Natural killer cell treated with Interleukin-12 subunit alpha and Interleukin-12 subunit beta and Interleukin-15 and Interleukin-18, amount 100 ng/mL, for 72 hours (primary cell): Measurements from ENCODE around the gene PPP2R5A. TPM values are rescaled to one million over a fixed set of nuclear protein-coding genes. Genes with fewer than 3 reads are reported as not detected.
"Not testable (repeated sequence)": the region's sequence is repeated elsewhere in the genome, so short reads cannot be mapped to it uniquely, and the experiment has no call there.

Experiments
- ATAC-seq, 2 donors: fragments of 150-1000 bp; cut with Tn5 transposase in 1 of 2; sonication (Bioruptor Pico), chemical (Tn5 transposase) in 1 of 2; 2 replicates each; pipeline ENCODE4 v1.10.0; 2021
- DNase-seq: peaks from one replicate; pipeline ENCODE4 v3.0.0; 2022; ENCODE audit warnings: low spot score
- H3K27ac Mint-ChIP-seq, 2 donors: 1 replicate in 1 of 2; 2 replicates in 1 of 2; pipeline ENCODE4 v1.8.0; 2022; ENCODE audit warnings: mixed read lengths in 2 of 2, mild to moderate bottlenecking in 1 of 2, moderate library complexity in 1 of 2
- H3K27me3 Mint-ChIP-seq, 2 donors: 1 replicate in 1 of 2; 2 replicates in 1 of 2; pipeline ENCODE4 v1.8.0; 2022; ENCODE audit warnings: mixed read lengths in 2 of 2
- H3K36me3 Mint-ChIP-seq: one replicate; pipeline ENCODE4 v1.8.0; 2022; ENCODE audit warnings: mixed read lengths
- H3K4me1 Mint-ChIP-seq, 2 donors: 1 replicate in 1 of 2; 2 replicates in 1 of 2; pipeline ENCODE4 v1.8.0; 2022; ENCODE audit warnings: low read depth in 2 of 2, mixed read lengths in 2 of 2, mild to moderate bottlenecking in 1 of 2
- H3K4me3 Mint-ChIP-seq: one replicate; pipeline ENCODE4 v1.8.0; 2022; ENCODE audit warnings: mixed read lengths
- H3K9me3 Mint-ChIP-seq: 2 replicates; pipeline ENCODE4 v1.8.0; 2022; ENCODE audit warnings: mixed read lengths
- total RNA-seq, 2 donors: library from RNA; stranded (reverse); gene quantifications; one replicate each; pipeline ENCODE4 v1.2.3, GENCODE V29; 2022

PPP2R5A gene
- total RNA-seq, 2 donors from 2014 or later, result 32.7 to 37.6 TPM

- DNase-seq, result no peak
- ATAC-seq, result no peak
- H3K9me3 Mint-ChIP-seq, result no peaks in the 10 kb centered on the region
- H3K4me3 Mint-ChIP-seq, result peak overlapping the region; percentile 1
- no peaks in the 10 kb centered on the region for H3K27me3 Mint-ChIP-seq
- H3K4me1 Mint-ChIP-seq, result peaks cover 45 to 56% of the 10 kb centered on the region in 2 donors
- H3K36me3 Mint-ChIP-seq, result no peaks in the 10 kb centered on the region
- peak overlapping the region in 1 of 2 donors; percentile 1 for H3K27ac Mint-ChIP-seq
Observed at GRCh38 chr1:212294983-212295382, 9.8 kb downstream of the PPP2R5A start.

GRCh38 chr1:212295579-212295978, 10.4 kb downstream of the PPP2R5A start:
- Mint-ChIP-seq H3K9me3 (no peaks in the 10 kb centered on the region), H3K27ac (peak overlapping the region; percentile 0 to 1), H3K36me3 (no peaks in the 10 kb centered on the region), H3K4me1 (peaks cover 43 to 50% of the 10 kb centered on the region in 2 donors), H3K27me3 (no peaks in the 10 kb centered on the region), H3K4me3 (peak overlapping the region; percentile 1)
- ATAC-seq (peak in 1 of 2 donors; percentile 43), DNase-seq (no peak)

- Mint-ChIP-seq H3K36me3 (no peaks in the 10 kb centered on the region), H3K9me3 (no peaks in the 10 kb centered on the region), H3K27me3 (no peaks in the 10 kb centered on the region), H3K4me3 (no peak overlapping the region), H3K27ac (no peak overlapping the region), H3K4me1 (peaks cover 32 to 42% of the 10 kb centered on the region in 2 donors)
- ATAC-seq (no peak), DNase-seq (no peak)
Observed at GRCh38 chr1:212297338-212297737, 12.1 kb downstream of the PPP2R5A start.

- Mint-ChIP-seq H3K27ac (no peak overlapping the region), H3K4me1 (peaks cover 32 to 38% of the 10 kb centered on the region in 2 donors), H3K36me3 (no peaks in the 10 kb centered on the region), H3K27me3 (no peaks in the 10 kb centered on the region), H3K4me3 (no peak overlapping the region), H3K9me3 (no peaks in the 10 kb centered on the region)
- no peak for DNase-seq
- ATAC-seq, result no peak
Observed at GRCh38 chr1:212301580-212301979, 16.4 kb downstream of the PPP2R5A start.

- Mint-ChIP-seq H3K4me1 (peaks cover 38 to 48% of the 10 kb centered on the region in 2 donors), H3K27ac (peak overlapping the region in 1 of 2 donors; percentile 35), H3K27me3 (no peaks in the 10 kb centered on the region), H3K9me3 (no peaks in the 10 kb centered on the region), H3K4me3 (no peak overlapping the region), H3K36me3 (no peaks in the 10 kb centered on the region)
- no peak for DNase-seq
- ATAC-seq, result no peak
Observed at GRCh38 chr1:212302745-212303383, 17.7 kb downstream of the PPP2R5A start.

GRCh38 chr1:212305342-212305741, 20.1 kb downstream of the PPP2R5A start:
- no peak overlapping the region for H3K27ac Mint-ChIP-seq
- ATAC-seq (no peak), DNase-seq (no peak)
- peaks cover 10% of the 10 kb centered on the region for H3K36me3 Mint-ChIP-seq
- no peak overlapping the region for H3K4me3 Mint-ChIP-seq
- H3K9me3 Mint-ChIP-seq, result no peaks in the 10 kb centered on the region
- no peaks in the 10 kb centered on the region for H3K27me3 Mint-ChIP-seq
- H3K4me1 Mint-ChIP-seq, result peaks cover 49 to 72% of the 10 kb centered on the region in 2 donors

GRCh38 chr1:212305984-212306452, 20.8 kb downstream of the PPP2R5A start:
- not testable (repeated sequence) for DNase-seq, ATAC-seq, H3K9me3 Mint-ChIP-seq, H3K27ac Mint-ChIP-seq, H3K4me3 Mint-ChIP-seq, H3K27me3 Mint-ChIP-seq
- Mint-ChIP-seq H3K4me1 (peaks cover 55 to 77% of the 10 kb centered on the region in 2 donors), H3K36me3 (peaks cover 10% of the 10 kb centered on the region)

GRCh38 chr1:212309967-212310366, 24.8 kb downstream of the PPP2R5A start:
- peaks cover 48 to 68% of the 10 kb centered on the region in 2 donors for H3K4me1 Mint-ChIP-seq
- no peaks in the 10 kb centered on the region for H3K9me3 Mint-ChIP-seq
- H3K27ac Mint-ChIP-seq, result peak overlapping the region in 1 of 2 donors; percentile 62

GRCh38 chr1:212310383-212310782, 25.2 kb downstream of the PPP2R5A start:
- no peak for DNase-seq
- Mint-ChIP-seq H3K9me3 (no peaks in the 10 kb centered on the region), H3K27me3 (no peaks in the 10 kb centered on the region), H3K4me1 (peaks cover 45 to 64% of the 10 kb centered on the region in 2 donors), H3K27ac (peak overlapping the region in 1 of 2 donors; percentile 62), H3K36me3 (peaks cover 10% of the 10 kb centered on the region), H3K4me3 (no peak overlapping the region)
- ATAC-seq, result no peak

More at GRCh38 chr1:212309967-212310366, 24.8 kb downstream of the PPP2R5A start:
- no peak overlapping the region for H3K4me3 Mint-ChIP-seq
- H3K36me3 Mint-ChIP-seq, result peaks cover 10% of the 10 kb centered on the region
- ATAC-seq (no peak), DNase-seq (no peak)
- H3K27me3 Mint-ChIP-seq, result no peaks in the 10 kb centered on the region

GRCh38 chr1:212311836-212312497, 26.8 kb downstream of the PPP2R5A start:
- Mint-ChIP-seq H3K4me1 (peaks cover 49 to 68% of the 10 kb centered on the region in 2 donors), H3K36me3 (peaks cover 10% of the 10 kb centered on the region)

GRCh38 chr1:212313616-212314015, 28.4 kb downstream of the PPP2R5A start:
- H3K4me3 Mint-ChIP-seq, result no peak overlapping the region
- H3K36me3 Mint-ChIP-seq, result peaks cover 10% of the 10 kb centered on the region
- H3K27me3 Mint-ChIP-seq, result no peaks in the 10 kb centered on the region
- peaks cover 52 to 65% of the 10 kb centered on the region in 2 donors for H3K4me1 Mint-ChIP-seq
- ATAC-seq (no peak), DNase-seq (no peak)
- no peaks in the 10 kb centered on the region for H3K9me3 Mint-ChIP-seq
- H3K27ac Mint-ChIP-seq, result no peak overlapping the region

More at GRCh38 chr1:212311836-212312497, 26.8 kb downstream of the PPP2R5A start:
- no peaks in the 10 kb centered on the region for H3K9me3 Mint-ChIP-seq
- no peak overlapping the region for H3K4me3 Mint-ChIP-seq
- peak overlapping the region in 1 of 2 donors; percentile 61 for H3K27ac Mint-ChIP-seq
- ATAC-seq (peak in 1 of 2 donors; percentile 47), DNase-seq (no peak)
- no peaks in the 10 kb centered on the region for H3K27me3 Mint-ChIP-seq

- DNase-seq (no peak), ATAC-seq (no peak)
- Mint-ChIP-seq H3K4me1 (peaks cover 46 to 50% of the 10 kb centered on the region in 2 donors), H3K9me3 (no peaks in the 10 kb centered on the region), H3K27me3 (no peaks in the 10 kb centered on the region), H3K4me3 (no peak overlapping the region), H3K27ac (no peak overlapping the region), H3K36me3 (no peaks in the 10 kb centered on the region)
Observed at GRCh38 chr1:212315184-212315583, 30.0 kb downstream of the PPP2R5A start.

- DNase-seq, result no peak
Observed at GRCh38 chr1:212315907-212316306, 30.7 kb downstream of the PPP2R5A start.

GRCh38 chr1:212317916-212318315, 32.7 kb downstream of the PPP2R5A start:
- H3K4me3 Mint-ChIP-seq, result no peak overlapping the region
- H3K4me1 Mint-ChIP-seq, result peaks cover 32 to 37% of the 10 kb centered on the region in 2 donors
- no peaks in the 10 kb centered on the region for H3K36me3 Mint-ChIP-seq
- DNase-seq, result no peak
- H3K27ac Mint-ChIP-seq, result peak overlapping the region in 1 of 2 donors; percentile 75
- no peak for ATAC-seq
- H3K9me3 Mint-ChIP-seq, result no peaks in the 10 kb centered on the region
- H3K27me3 Mint-ChIP-seq, result no peaks in the 10 kb centered on the region

More at GRCh38 chr1:212315907-212316306, 30.7 kb downstream of the PPP2R5A start:
- Mint-ChIP-seq H3K4me3 (no peak overlapping the region), H3K27me3 (no peaks in the 10 kb centered on the region), H3K4me1 (peaks cover 39 to 44% of the 10 kb centered on the region in 2 donors), H3K36me3 (no peaks in the 10 kb centered on the region), H3K9me3 (no peaks in the 10 kb centered on the region), H3K27ac (peak overlapping the region; percentile 34 to 76)
- peak; percentile 73 to 89 for ATAC-seq
